Measurements from ENCODE around the gene C1QC.

GRCh38 chr1:22625262-22625925, 18.0 kb upstream of the C1QC start:
- no peak for TF ChIP-seq POLR2A (IDR thresholded peaks at IDR 0.05; ENCODE audit: control extremely low read depth in 1 of 2, low read depth in 2 of 2, low read length in 2 of 2)
- TF ChIP-seq MAX (IDR thresholded peaks at IDR 0.05), result no peak
- no peak for TF ChIP-seq BACH1 (IDR thresholded peaks at IDR 0.05; ENCODE audit: low read length)
- TF ChIP-seq CTCF (IDR thresholded peaks at IDR 0.05; ENCODE audit: control extremely low read depth in 1 of 3, insufficient read depth in 1 of 3, low read depth in 1 of 3, low read length in 3 of 3), result no peak
- no peak for TF ChIP-seq EZH2 (IDR thresholded peaks at IDR 0.05; ENCODE audit: low read depth, low read length, severe bottlenecking)
- no peak for TF ChIP-seq CBX5 (IDR thresholded peaks at IDR 0.05; ENCODE audit: low read depth, low read length)
- TF ChIP-seq JUN (IDR thresholded peaks at IDR 0.05; ENCODE audit: low read depth, low read length), result no peak
- 0 out of 4 replicates have a peak, but pooled peaks of 1 of the 2 experiments have one; percentile 25 for TF ChIP-seq HDAC2 (IDR thresholded peaks at IDR 0.05; ENCODE audit: borderline replicate concordance in 1 of 2, low read depth in 2 of 2, low read length in 2 of 2)
- no peak for TF ChIP-seq POLR2AphosphoS5 (IDR thresholded peaks at IDR 0.05; ENCODE audit: low read depth, low read length)
- TF ChIP-seq MAFK (IDR thresholded peaks at IDR 0.05; ENCODE audit: low read depth, low read length), result no peak
- no peak for TF ChIP-seq CREB1 (IDR thresholded peaks at IDR 0.05)

Data from H1 (cell line).